Dedifferentiated amniotic fluid mesenchymal stem cell (primary cell): ENCODE data around the gene USP32.

Experiments used
- DNase-seq: peaks from one replicate; pipeline ENCODE4 v3.0.0-alpha.2; 2016; ENCODE audit errors: extremely low spot score

The USP32 gene

DNA sequence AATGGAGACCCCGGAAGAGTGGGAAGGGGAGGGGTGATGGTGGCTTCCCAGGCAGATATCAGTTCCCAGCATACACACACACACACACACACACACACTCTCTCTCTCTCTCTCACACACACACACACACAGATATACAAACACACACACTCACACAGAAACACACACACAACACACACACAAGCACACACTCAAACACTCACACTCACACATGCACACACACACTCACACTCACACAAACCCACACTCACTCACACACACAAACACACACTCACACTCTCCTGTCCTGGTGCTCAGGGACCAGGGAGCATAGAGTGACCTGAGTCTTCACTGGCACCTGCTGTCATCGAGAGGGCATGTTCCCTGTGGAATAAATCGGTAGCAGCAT lies 236.5 kb downstream of the USP32 start:
- DNase-seq, result no peak

DNA sequence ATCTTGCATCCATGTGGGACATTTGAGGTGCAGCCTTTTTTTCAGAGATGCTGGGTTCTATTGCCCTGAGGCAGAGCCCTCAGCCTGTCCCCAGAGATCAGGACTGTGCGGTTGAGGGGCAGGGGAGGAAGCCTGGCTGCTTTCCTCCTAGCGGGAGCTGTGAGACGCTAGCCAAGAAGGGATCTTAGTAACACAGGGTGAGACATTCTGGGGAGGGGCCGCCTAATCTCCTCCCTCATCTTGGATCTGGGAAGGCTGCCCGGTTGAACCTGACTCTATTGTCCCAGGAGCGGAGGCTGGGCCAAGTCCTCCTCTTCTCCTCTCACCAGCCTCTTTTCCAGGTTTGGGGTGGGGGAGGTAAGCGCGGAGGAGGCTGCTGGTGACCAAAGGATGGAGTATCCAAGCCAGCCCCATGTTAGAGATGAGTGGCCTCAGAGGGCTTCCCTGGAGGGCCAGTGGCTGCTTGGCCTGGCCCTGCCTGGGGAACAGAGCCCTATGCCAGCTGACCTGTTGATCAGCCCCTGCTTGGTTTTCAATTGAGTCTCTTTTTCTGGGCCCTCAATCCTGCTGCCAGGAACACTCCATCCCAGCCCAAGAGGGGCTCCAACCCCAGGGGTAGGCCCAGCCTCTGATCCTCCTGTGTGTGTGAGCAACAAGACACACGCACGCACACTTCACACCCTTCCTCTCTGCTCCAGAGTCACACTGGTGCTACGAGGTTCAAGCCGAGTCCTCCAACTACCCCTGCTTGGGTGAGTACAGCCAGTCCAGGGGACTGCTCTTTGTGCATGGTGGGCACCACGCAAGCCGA lies 237.1 kb downstream of the USP32 start:
- peak; percentile 37 for DNase-seq

DNA sequence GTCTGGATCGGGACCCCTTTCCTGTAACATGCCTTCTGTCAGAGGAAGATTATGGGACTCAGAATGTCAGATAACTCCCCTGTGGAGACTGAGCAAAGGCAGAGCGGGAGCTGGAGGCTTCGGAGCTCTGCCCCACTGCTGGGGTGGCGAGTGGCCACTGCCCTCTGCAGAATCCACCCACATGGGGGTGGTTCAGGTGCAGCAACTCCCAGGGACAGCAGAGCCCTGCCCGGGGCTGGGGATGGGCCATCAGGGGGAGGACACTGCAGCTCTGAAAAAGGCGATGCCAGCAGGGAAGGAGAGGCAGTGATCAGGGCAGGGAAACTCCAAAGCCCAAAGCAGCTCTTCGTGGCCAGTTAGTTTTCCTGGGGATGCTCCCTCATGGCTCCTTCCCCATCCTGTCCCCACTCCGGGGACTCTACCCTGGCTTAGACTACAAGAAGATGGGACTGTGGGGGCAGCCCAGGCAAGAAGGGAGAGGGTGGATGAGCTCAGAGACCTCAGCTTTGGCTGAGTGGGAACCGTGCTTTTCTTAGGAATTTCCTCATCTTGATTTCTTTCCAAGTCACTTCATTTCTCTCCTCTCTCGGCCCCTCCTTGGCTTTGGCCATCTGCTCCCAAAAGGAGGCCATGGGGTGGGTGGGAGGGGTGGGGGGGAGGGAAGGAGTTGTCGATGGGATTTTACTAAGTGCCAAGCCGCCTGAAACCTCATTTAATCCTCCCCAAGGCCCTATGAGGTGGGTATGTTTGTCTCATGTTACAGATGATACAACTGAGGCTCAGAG lies 238.1 kb downstream of the USP32 start:
- peak; percentile 38 for DNase-seq

DNA sequence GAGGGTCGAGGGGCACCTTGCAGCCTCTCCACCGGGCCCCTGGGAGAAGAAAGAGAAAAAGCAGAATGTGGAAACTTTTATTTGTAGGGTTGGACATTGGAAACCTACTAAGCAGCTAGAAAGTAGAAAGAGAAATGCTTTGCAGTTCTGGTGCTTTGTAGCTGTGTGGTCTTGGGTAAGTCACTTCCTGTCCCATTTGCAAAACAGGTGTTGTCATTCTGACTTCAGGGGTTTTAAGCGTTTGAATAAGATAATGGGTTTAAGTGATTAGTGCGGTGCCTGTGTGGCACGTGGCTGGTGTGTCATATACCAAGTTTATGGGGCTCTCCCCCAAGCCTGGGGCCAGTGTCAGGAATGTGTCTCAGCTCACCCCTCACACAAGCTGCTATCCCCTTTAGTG lies 240.6 kb downstream of the USP32 start:
- DNase-seq, result no peak

DNA sequence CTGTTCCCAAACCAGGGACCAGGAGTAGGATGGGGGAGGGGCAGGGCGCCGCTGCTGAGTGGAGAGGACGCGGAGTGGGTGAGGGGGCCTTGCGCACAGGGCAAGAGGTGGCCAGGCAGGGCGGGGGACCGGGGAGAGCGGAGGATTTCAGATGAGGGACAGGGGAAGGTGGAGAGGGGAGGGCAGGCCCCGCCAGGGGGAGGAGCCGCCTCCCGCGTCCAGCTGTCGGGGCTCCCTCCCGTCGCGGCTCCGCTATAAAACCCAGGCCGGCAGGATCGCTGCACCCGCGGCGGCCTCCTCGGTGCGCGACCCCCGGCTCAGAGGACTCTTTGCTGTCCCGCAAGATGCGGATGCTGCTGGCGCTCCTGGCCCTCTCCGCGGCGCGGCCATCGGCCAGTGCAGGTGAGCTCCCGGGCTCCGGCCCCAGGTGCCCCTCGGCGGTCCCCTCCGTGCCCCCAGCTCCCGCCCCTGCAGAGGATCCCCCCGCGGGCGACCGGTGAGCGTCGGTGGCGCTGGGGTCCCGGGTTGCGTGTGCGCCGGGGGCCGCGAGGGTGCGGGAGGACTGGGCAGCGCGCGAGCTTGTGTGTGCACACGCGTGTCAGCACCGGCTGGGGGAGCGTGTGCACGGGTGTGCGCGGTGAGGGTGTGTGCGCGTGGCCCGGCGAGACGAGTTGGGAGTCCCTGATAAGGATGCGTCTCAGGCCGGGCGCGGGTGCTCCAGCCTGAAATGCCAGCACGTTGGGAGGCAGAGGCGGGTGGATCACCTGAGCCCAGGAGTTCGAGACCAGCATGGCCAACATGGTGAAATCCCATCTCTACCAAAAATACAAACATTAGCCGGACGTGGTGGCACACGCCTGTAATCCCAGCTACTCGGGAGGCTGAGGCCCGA lies 242.0 kb downstream of the USP32 start, which contains the start of gene CA4:
Gene CA4, plus strand, starts transcription at position 283 of the 892 bp plus-strand sequence. Its CDS starts 62 bp downstream, at position 345.
- DNase-seq, result no peak

DNA sequence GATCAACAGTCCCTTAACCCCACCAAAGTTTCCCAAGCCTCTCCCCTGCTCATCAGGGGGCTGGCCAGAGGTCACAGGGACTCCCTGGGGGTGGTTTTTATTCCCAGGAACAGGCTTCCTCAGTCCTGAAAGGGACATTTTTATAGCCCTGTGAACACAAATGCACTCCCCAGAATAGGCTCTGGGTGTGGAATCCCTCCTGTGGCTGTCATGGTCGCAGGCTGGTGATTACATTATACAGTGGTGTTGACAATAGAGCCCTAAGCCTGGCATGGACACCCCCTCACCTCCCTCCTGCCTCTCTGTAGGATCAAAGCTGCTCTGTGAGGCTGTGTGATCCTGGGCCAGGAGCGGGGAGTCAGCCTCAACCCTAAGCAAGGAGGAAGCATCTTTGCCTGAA lies 243.6 kb downstream of the USP32 start:
- no peak for DNase-seq

DNA sequence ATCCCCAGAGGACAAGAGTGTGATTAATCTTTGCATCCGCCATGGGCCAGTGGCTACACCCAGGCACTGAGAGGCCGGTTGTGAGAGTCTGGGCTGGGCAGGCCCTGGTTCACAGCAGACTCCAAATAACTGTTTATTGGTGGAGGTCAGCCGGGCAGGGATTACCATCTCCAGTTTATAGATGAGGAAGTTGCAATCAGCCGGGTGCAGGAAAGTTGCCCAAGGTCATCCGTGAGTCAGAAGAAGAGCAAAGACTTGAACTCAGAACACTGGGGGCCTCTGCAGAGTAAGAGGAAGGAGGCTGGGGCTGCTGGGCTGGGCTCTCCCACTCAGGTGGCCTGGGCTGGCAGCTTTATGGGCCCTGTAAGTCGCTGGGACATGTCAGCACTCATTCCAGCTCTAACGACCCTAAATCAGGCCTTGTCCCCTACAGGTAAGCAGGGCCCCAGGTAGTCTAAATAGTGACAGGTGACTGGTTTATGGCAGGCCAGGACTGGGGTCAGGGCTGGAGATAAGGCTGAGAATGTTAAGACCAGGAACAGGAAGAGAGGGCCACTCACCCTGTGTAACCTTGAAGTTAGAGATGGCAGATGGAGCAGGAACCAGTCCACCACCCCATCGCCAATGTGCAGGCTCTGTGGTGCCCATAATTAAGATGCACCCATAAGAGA lies 244.2 kb downstream of the USP32 start:
- DNase-seq, result no peak

DNA sequence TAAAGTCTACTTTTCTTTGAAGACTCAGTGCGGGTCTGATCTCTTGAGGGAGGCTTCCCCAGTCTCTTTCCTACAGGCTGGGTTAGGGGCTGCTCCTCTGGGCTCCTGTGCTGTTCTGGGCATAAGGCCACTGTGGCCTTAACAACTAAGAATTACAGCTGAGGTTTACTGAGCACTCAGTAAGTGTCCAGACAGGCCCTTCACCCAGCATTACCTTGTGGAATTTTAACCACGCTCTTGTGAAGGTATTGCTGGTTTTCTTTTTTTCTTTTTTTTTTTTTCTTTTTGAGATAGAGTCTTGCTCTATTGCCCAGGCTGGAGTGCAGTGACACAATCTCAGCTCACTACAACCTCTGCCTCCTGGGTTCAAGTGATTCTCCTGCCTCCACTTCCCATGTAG lies 245.7 kb downstream of the USP32 start:
- no peak for DNase-seq

DNA sequence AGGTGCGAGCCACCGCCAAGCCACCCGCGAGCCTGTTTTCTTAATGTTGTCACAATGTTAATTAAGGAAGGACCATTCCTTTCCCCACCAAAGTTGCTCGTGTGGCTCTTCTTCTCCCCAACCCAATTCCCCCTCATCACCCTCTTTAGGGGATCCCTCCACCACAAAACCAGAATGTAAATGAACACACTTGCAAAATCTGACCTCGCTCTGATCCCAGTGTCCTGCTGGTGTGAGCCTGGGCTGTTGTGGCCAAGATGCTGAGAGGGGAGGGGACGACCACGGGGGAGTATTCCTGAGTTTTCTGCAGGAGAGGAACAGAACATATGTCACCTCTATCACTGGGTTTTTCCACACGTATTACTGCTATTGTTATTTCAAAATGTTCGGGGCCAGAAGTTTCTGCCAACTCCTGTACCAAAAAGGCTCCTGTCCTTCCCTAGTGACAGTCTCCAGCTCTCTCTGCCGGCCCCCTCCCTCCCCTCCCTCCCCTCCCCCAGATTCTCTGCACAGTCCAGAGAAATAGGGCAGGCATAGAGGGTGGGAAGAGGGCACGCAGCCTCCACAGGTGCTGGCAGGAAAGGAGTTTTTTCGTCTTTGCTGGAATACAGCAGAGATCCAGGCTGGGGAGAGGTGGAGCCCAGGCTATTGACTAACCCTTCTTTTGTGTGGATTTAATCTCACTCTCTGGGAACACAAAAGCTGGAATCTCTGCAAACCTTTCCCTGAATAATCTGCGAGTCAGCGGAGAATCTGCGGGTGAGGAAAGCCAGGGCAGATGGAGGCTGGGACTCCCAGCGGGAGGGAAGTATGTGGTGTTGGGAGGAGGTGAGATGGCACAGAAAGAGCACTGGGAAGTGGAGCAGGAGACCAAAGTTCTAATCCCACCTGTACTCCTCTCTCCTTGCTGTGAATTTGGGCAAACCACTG lies 246.7 kb downstream of the USP32 start:
- no peak for DNase-seq

DNA sequence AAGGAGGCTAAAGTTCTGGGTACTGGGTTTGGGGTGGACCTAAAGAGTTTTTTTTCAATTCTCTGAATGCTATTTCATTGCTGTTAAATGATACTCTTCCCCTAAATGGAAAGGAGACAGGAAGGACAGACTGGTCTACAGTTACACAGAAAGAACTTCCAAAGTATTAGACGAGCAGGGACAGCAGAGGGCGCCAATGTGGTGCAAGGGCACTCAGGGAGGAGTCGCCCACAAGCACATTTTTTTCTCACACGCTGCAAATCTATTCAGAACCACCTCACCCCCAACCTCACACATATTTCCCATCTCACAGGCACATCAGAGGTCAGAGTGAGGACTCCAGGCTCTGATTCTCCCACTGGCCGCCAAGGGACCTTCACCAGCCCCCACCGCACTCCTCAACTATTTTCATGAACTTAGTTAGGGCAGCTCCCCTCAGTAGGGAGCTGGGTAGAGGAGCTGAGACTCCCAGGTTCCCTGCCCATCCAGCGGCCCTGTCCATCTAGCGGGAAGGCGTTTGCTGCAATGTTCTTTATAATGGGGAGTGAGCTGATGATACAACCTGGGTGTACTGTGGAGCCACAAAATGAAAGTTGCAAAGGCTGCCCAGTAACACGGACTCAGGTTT lies 248.9 kb downstream of the USP32 start:
- peak; percentile 88 for DNase-seq

DNA sequence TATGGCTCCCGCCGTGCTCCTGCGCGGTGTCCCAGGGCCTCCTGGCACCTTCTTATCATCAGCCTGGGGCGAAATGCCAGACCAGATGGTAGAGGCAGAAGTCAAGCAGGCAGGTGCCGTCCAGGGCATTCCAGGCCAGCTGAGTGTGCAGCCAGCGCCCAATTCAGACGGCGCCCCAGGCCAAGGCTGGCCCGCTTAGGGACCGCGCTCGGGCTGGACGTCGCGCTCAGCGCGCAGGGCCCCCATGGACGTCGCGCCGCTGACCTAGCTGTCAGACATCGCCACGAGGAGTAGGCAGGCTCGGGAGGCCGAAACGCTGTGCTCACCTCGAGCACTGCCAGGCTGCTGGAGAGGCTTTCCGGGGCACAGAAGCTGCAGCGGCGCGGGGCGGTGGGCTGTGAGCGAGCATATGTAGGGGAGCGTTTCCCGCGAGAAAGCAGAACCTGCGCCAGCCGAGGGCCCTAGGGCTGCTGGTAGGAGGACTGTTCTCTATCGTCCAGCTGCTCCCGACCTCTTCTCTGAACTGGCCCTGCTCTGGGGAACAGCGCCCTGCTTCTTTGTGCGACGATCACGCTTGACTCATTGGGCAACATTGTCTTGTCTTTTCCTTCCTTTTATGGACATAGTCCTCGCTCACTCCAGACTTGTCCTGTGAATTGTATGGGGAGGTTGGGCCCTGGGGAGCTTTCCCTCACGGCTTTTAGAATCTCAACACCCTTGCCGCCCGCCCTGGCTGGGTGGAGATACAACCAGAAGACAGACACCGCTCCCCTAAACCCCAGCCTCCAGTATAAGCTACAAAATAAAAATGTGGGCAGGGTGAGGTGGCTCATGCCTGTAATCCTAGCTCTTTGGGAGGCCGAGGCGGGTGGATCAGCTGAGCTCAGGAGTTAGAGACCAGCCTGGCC lies 250.6 kb downstream of the USP32 start:
- DNase-seq, result no peak

DNA sequence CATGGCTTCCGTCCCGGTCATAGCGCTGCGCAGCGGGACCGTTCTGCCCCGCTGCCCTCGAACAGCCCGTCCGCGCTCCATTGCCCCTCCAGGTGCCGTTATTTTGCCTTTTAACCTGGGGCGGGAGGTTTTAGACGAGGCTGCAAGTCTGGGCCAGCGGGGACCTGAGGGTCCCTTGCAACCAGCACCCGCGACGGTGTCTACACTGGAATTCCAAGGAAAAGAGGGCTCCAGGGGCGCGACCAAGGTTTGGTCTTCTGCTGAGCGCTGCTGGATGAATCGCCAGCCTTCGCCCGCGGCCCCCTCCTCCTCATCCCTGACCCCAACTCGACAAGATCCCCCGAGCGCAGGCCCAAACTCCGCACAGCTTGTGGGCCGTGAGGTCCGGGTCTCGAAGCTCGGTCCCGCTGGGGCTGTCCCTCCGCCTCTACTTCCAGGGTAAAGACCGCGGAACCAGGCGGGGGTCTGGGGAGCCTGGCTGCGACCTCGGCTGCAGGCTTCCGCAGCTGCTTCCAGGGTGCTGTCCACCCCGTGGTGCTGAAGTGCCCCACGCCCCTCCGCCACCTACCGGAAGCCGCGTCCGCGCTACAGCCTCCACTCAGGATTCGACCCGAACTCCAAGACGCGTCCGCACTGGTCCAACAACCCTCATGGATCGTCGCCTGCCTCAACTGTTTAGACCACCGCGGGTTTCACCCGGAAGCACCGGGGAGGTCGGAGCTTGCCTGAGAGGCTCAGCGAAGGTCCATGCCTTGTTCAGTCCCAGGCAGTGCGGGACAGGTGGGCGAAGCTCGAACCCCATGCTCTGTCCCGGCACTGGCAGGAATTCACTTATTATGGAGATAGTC lies 252.3 kb downstream of the USP32 start:
- peak; percentile 57 for DNase-seq

DNA sequence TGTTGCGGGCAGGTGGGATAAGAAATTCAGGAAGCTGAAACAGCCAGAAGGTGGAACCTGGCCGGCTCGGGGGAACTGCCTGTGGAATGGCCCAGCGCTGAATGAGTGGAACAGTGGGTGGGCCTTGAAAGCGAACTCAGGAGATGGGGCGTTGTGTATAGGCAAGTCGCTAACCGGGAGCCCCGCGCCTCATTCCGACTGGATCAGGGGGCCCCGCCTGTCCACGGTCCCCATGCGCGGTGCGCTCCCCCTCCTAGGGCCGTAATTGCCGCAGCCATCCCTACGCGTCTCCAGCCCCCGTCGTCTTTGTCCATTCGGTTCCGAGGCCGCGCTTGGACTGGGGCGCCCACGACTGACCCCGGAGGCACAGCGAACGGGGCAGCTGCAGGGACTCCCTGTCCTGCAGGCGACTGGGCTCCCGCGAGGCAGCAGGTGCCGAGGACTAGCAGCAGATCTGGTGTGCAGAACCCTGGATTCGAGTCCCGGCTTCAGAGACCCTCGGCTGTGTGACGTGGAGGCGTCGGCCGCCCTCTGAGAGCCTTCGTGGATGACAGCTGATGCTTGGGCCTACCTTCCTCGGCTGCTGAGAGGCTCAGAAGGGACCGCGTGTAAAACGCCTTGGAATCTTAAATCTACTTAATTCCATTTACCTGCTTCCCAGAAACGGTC lies 253.0 kb downstream of the USP32 start:
- no peak for DNase-seq

DNA sequence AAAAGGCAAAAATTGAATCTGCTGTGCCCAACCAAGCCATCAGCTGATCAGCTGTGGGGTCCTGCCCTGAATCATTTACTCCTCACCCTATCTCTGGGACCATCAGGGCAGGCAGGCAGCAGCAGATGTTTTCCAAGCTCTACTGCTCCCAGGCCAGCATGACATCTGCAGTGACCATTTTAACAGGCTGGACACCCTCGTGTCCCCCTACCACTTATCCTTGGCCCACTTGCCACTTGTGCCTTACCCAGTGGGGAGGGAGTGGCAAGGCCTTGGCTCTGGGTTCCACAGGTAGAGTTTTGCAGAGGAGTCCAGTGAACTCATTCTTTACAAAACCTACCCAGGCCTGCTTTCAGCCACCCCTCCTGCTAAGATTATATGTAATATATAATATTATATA lies 254.2 kb downstream of the USP32 start:
- no peak for DNase-seq

DNA sequence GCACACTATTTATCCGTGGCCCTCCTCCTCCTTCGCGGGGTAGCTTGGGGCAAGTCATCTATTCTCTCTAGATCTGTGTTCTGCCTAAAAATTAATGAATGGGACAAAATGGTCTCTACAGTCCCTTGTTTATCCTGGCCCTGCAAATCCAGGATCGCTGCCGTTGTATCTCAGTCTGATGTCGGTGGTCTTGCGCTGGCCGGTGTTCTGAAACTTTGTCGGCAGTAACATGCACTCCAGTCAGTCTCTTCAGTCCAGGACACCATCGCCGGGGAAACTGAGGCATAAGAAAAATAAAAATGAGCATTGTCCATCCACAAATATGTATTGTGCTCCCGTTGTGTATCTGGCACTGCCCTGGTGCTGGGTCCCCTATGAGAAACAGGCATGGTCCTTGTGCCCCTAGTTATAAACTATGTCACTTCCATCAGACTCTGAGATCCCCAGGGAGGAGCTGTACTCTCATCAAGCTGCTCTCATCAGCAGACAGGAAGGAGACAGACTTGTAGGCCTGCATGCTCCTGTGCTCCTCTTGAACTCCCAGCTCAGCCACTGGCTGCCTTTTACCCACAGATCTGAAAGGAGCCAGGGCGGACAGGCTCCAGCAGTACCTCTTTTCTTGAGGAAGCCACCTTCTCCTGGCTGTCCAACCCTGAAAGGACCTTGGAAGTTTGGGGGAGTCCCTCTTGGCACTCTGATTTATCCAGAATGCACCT lies 255.8 kb downstream of the USP32 start:
- no peak for DNase-seq

DNA sequence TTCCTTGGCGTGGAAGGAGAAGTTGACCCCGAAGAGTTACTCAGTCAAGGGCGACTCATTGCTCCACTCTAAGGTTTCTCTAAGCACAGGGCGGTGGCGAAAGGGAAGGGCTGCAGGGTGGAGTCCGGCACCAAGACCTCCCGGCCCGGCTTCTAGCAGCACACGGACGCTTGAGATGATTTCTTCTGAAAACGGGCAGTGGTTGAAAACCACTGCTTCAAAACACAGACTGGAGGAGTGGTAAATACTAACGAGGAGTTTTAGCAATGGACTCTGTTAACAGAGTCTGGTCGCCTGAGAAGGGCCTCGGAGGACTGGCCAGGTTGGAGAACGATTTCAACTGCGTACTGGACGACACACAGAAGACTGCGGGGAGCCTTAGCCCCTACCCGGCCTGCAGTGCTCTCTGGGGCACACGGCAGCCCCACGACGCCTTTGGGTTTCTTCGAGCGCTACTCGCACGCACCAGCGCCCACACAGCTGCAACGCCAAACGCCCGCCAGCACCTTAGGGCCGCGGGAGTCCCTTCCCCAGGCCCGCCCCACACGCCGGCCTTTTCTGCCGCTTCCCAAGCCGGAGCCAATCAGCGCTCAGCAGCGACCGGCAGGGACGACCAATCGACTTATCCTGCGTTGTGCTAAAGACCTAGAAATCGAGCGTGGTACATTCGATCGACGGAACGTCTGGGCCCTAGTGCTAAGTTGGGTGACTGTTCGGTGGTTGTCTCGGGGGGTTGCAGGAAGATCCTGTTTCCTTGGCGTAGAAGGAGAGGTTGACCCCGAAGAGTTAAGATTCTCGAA lies 256.6 kb downstream of the USP32 start:
- peak; percentile 91 for DNase-seq
